GM21825 (cell line): ENCODE measurements around the gene NPAS2.

Experiments used
- ATAC-seq: cut with Tn5 transposase; IDR thresholded peaks from one replicate; pipeline ENCODE4 v1.9.1; 2021; ENCODE audit warnings: mild to moderate bottlenecking, moderate library complexity; ENCODE audit not compliant: unreplicated experiment

The NPAS2 gene

GRCh38 chr2:100819370-100820272 is at the start of gene NPAS2:
TSS of gene NPAS2 (plus strand) at chr2:100820139. CDS start at chr2:100904755, 84,616 bp downstream.
- ATAC-seq: no peak

- no peak for ATAC-seq
Observed at GRCh38 chr2:100771125-100771524, 48.8 kb upstream of the NPAS2 start.

GRCh38 chr2:100773538-100773937 is 46.4 kb upstream of the NPAS2 start:
- ATAC-seq: no peak

- ATAC-seq: no peak
Observed at GRCh38 chr2:100776445-100776844, 43.5 kb upstream of the NPAS2 start.

- ATAC-seq: no peak
Observed at GRCh38 chr2:100778637-100779450, 41.1 kb upstream of the NPAS2 start.

GRCh38 chr2:100779908-100780202 is 40.1 kb upstream of the NPAS2 start:
- ATAC-seq: no peak

- ATAC-seq: no peak
Observed at GRCh38 chr2:100780203-100781008, 39.5 kb upstream of the NPAS2 start.

- ATAC-seq: no peak
Observed at GRCh38 chr2:100781009-100781325, 39.0 kb upstream of the NPAS2 start.

GRCh38 chr2:100781523-100782379 is 38.2 kb upstream of the NPAS2 start:
- ATAC-seq: no peak

GRCh38 chr2:100782380-100782878 is 37.5 kb upstream of the NPAS2 start:
- no peak for ATAC-seq

GRCh38 chr2:100783987-100784386 is 36.0 kb upstream of the NPAS2 start:
- no peak for ATAC-seq

GRCh38 chr2:100784681-100785080 is 35.3 kb upstream of the NPAS2 start:
- ATAC-seq: no peak

- no peak for ATAC-seq
Observed at GRCh38 chr2:100785626-100786296, 34.2 kb upstream of the NPAS2 start.

- ATAC-seq: no peak
Observed at GRCh38 chr2:100786297-100786658, 33.7 kb upstream of the NPAS2 start.

GRCh38 chr2:100786985-100787384 is 33.0 kb upstream of the NPAS2 start:
- ATAC-seq: no peak

GRCh38 chr2:100789361-100789760 is 30.6 kb upstream of the NPAS2 start:
- no peak for ATAC-seq

GRCh38 chr2:100791294-100791935 is 28.5 kb upstream of the NPAS2 start:
- no peak for ATAC-seq

- ATAC-seq: no peak
Observed at GRCh38 chr2:100791936-100792308, 28.0 kb upstream of the NPAS2 start.

- ATAC-seq: no peak
Observed at GRCh38 chr2:100793220-100793619, 26.7 kb upstream of the NPAS2 start.
